ENCODE measurements around the gene TRAPPC12.
A peak's percentile ranks its signal among the peaks of the same experiment; 100 is the strongest.

The TRAPPC12 gene

DNA sequence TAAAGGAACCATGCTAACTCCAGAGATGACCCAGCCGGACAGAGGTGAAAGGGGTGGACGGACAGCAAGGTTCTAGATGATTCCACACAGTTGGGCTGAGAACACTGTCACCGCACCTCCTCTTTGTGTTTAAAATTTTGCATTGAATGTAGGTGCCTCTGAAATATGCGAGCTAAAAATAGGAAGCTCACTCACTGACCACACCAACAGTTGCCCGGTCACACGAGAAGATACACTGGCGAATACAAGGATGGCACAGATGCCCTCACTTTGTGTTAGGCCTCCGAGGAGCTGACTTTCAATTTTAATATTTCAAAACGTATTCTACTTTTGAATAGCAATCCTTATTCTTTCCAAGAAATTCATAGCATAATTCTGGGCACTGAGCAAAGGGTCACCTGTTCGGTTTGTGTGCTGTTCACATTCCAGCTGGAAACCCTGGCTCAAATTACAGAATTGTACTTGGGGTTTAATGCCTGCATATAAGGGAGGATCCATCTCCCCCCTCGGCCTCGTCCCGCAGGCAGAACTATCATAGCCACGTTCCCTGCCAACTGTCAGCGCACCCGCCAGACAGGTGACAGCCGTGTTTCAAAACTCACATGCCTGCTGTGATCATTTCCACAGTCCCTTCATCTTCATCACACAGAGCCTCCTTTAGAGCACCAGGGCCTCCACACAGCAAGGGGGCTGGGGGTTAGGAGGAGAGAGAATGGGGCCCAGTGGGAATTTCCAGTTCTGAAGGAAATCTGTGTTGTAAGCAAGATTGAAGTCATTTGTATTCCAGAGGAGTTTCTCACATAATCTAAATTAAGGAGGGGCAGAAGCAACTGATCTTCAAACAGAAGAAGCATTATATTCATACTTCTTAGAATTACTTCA is 91.6 kb downstream of the TRAPPC12 start:
- Mint-ChIP-seq H3K27me3 (no peaks in the 10 kb centered on the region), H3K4me1 (no peaks in the 10 kb centered on the region), H3K9me3 (no peaks in the 10 kb centered on the region), H3K4me3 (no peak overlapping the region), H3K27ac (no peak overlapping the region)
- no peak for ATAC-seq
- no peak for DNase-seq

DNA sequence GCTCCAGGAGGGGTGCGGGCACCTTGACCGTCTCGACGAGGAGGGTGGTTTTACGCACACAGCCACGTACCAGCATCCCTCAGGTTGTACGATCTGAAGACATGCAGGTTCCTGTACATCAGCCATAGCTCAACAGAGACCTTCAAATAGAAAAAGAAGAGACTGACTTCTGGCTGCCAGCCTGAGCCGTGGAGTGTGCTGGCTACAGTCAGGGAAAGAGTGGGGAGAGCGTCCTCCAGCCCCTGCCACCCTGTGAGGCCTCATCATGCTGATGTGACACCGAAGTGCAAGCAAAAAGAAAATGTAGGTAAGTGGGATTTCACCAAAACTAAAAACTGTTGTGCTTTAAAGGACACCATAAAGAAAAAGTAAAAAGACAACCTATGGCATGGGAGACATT is 92.8 kb downstream of the TRAPPC12 start:
- ATAC-seq (no peak), DNase-seq (no peak)
- Mint-ChIP-seq H3K27ac (peak overlapping the region in 1 of 2 donors; percentile 72), H3K4me1 (no peaks in the 10 kb centered on the region), H3K27me3 (no peaks in the 10 kb centered on the region), H3K4me3 (no peak overlapping the region), H3K9me3 (no peaks in the 10 kb centered on the region)

DNA sequence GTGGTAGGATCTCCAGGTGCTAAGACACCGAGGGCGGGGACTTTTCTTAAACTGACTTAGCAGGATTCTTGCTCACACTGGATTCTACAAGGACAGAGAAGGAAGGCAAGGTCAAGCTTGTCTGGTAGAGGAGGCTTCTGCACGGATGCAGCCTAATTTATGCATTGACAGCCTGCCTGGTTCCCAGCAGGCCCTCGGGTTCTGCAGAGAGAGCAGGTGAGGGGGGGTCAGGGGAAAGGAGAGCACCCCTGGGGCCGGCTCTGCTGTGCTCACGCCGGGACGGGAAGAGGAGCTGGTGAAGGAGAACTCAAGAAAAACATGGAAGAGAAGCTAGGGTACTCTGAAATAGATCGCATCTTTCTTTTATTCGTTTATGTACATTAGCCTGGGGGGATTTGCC is 93.5 kb downstream of the TRAPPC12 start:
- Mint-ChIP-seq H3K4me3 (no peak overlapping the region), H3K4me1 (no peaks in the 10 kb centered on the region), H3K27me3 (no peaks in the 10 kb centered on the region)

DNA sequence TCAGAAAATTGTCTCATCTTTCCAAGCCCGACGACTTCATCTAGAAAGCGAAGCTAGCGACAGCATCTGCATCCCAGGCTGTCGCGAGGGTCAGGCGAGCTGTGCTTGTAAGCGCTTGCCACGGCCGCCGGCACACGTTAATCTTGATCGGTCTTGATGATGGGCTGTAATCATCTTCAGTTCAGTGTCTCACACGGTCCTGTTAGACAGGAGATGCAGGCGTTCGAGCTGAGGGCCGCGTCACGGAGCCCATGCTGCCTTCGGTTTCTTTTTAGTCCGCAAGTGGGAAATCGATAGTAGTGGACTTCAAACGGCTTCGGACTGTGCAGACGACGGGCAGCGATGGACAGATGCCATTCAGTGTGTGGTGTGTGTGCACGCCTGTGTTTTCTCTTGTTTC is 96.3 kb downstream of the TRAPPC12 start:
- ATAC-seq, result no peak
- peaks cover 11% of the 10 kb centered on the region for H3K4me1 Mint-ChIP-seq
- H3K27ac Mint-ChIP-seq, result no peak overlapping the region
- no peaks in the 10 kb centered on the region for H3K27me3 Mint-ChIP-seq
- no peaks in the 10 kb centered on the region for H3K9me3 Mint-ChIP-seq
- no peak for DNase-seq
- no peak overlapping the region for H3K4me3 Mint-ChIP-seq

More for the DNA sequence above, 93.5 kb downstream of the TRAPPC12 start:
- Mint-ChIP-seq H3K9me3 (no peaks in the 10 kb centered on the region), H3K27ac (peak overlapping the region in 1 of 2 donors; percentile 89)
- ATAC-seq (no peak), DNase-seq (no peak)

DNA sequence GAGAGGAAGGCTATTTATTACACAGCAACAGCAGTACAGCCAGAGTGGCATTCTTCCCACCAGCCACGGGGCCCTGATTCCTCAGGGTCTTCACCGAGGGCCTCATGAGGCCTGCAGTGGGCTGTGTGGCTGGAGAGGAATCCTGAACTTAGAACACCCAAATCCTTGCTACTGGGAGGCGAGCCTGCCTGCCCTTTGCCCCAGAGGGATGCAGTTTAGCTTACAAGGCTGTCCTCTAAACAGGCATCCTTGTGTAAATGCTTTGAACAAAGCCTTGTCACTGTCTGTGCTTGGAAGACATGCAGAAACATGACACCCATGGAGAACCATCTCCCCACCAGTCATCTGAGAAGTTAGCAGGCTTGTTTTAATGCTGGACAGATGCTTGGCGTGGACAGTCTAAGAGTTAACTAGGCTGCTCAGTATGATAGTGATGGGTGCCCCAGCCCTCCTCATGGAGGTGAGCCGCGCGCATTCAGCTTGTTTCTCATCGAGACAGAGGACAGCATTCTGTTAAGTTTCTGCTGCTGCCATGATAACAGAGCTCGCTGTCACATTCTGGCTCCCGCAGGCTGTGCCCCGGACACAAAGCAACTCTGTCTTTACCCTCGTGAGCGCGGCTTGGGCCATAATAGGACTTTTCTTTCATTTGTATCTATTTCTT is 97.0 kb downstream of the TRAPPC12 start:
- no peaks in the 10 kb centered on the region for H3K27me3 Mint-ChIP-seq
- no peak overlapping the region for H3K27ac Mint-ChIP-seq
- peaks cover 11% of the 10 kb centered on the region for H3K4me1 Mint-ChIP-seq
- no peak for ATAC-seq
- no peak overlapping the region for H3K4me3 Mint-ChIP-seq
- no peak for DNase-seq
- H3K9me3 Mint-ChIP-seq, result no peaks in the 10 kb centered on the region

DNA sequence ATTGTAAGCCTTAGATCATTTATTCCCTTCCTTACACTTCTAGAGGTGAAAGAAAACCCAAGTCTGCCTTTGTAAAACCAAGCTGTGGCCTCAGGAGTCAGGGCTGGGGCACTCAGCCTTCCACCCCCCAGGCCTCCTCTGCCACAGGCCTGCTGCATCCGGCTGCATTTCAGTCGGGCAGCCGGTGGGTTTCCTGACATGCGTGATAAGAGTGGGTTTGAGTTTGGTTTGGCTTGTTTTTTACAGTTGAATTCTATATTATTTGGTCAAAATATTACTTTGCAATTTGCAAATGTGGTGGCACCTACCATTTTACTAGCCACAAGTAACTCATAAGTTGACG is 97.5 kb downstream of the TRAPPC12 start:
- H3K9me3 Mint-ChIP-seq, result no peaks in the 10 kb centered on the region
- H3K4me3 Mint-ChIP-seq, result no peak overlapping the region
- no peak for DNase-seq
- peaks cover 11% of the 10 kb centered on the region for H3K4me1 Mint-ChIP-seq
- H3K27me3 Mint-ChIP-seq, result no peaks in the 10 kb centered on the region
- no peak for ATAC-seq
- no peak overlapping the region for H3K27ac Mint-ChIP-seq

DNA sequence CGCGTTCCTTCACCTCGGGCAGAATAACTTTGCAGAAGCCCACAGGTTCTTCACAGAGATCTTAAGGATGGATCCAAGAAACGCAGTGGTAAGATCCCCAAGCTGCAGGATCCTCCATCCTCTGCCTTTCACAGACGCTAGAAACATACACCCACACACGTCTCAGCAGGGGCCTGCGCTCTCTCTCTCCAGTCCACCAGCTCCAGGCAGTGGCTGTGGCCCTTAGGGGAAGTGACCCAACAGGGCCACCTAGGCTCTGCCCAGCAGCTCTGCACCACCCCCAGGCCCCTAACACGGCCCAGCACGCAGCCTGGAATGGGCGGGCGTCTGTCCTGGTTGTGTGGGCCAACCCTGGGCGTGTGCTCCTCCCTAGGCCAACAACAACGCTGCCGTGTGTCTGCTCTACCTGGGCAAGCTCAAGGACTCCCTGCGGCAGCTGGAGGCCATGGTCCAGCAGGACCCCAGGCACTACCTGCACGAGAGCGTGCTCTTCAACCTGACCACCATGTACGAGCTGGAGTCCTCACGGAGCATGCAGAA is 99.4 kb downstream of the TRAPPC12 start:
- peaks cover 11% of the 10 kb centered on the region for H3K4me1 Mint-ChIP-seq
- H3K27ac Mint-ChIP-seq, result peak overlapping the region in 1 of 2 donors; percentile 52
- no peak overlapping the region for H3K4me3 Mint-ChIP-seq
- no peaks in the 10 kb centered on the region for H3K27me3 Mint-ChIP-seq
- H3K9me3 Mint-ChIP-seq, result no peaks in the 10 kb centered on the region
- ATAC-seq, result no peak
- DNase-seq, result no peak

DNA sequence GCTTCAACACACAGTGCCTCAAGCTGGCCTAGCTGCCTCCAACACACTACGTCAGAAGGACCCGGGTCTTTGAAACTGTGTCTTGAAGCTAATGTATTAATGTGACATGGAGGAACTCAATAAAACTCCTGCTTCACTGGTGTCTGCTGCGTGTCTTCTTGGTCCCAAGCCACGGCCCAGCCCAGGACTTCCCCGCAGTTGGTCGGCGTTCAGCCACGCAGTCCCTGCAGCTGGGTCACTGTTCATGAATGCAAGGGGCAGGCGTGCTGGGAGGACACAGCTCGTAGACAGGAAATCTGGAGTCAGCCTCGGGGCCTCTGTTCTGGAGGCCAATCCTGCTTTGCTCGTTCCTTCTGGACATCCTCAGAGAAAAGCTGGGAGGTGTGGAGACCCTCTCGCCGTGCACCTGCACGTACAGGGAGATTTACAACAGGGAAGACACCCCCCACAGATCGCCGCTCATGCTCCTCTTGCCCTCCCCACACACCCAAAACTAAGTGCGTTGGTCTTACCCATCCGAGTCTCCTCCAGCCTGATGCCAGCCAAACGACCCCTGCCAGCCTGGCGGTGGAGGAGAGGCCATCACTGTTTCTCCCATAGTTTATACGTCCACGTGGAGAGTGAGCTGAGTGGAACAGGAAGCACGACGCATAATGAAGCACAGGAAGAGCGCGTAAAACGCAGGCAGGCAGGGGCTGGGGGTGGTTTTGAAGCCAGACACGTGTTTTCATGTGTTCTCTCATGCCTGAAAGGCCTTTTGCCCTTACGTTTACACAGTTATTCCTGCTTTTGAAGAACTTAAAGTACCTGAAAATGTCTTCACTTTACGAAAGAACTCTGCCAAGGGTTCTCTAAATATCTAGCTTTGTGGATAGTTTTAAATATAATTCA is 100.2 kb downstream of the TRAPPC12 start:
- no peaks in the 10 kb centered on the region for H3K27me3 Mint-ChIP-seq
- peaks cover 11% of the 10 kb centered on the region for H3K4me1 Mint-ChIP-seq
- ATAC-seq, result no peak
- H3K4me3 Mint-ChIP-seq, result no peak overlapping the region
- H3K27ac Mint-ChIP-seq, result peak overlapping the region; percentile 65 to 86
- H3K9me3 Mint-ChIP-seq, result no peaks in the 10 kb centered on the region
- no peak for DNase-seq

DNA sequence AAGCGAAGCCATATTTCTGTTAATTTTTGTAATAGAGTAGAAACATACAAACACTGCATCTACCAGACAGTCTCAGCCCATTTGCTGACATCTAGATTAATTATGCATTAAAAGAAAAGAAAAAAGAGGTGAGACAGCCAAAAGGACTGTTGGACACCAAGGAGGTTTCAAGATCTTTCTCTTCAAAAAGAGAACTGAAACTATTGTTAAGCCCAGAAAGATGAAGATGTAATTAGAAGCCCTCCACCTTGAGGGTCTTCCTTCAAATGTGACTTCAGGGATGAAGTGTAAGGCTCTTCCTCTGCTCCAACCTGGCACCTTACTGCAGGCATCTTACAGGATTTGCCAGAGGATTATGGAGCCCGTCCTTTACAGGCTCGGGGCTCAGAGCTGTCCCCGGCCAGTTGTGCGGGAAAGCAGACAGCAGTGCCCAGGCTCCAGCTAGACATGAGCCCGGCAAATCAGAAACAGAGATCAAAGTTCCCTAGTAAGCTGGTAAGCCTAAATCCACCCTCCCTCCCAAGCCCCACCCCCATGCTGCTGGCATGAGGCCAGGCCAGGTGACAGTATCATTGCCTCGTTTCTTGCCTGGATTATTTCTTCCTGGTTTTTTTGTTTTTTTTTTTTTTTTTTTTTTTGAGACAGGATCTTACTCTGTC is 101.0 kb downstream of the TRAPPC12 start:
- Mint-ChIP-seq H3K4me1 (peaks cover 11% of the 10 kb centered on the region), H3K27me3 (no peaks in the 10 kb centered on the region), H3K4me3 (no peak overlapping the region), H3K9me3 (no peaks in the 10 kb centered on the region), H3K27ac (peak overlapping the region in 1 of 2 donors; percentile 86)
- DNase-seq, result no peak
- ATAC-seq, result no peak

DNA sequence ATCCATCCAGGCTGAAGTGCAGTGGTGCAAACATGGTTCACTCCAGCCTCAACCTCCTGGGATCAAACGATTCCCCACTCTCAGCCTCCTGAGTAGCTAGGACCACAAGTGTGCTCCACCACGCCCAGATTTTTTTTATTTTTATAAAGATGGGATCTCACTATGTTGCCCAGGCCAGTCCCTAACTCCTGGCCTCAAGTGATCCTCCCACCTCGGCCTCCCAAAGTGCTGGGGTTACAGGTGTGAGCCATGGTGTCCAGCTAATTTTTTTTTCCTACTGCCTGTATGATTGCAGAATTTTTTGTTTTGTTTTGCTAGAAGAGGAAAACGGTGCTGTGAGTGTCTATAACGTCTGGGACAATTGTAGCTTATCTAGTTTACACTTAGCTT is 101.5 kb downstream of the TRAPPC12 start:
- no peaks in the 10 kb centered on the region for H3K9me3 Mint-ChIP-seq
- peak overlapping the region in 1 of 2 donors; percentile 54 for H3K27ac Mint-ChIP-seq
- H3K4me3 Mint-ChIP-seq, result no peak overlapping the region
- H3K27me3 Mint-ChIP-seq, result no peaks in the 10 kb centered on the region
- ATAC-seq, result no peak
- peaks cover 11% of the 10 kb centered on the region for H3K4me1 Mint-ChIP-seq
- no peak for DNase-seq

DNA sequence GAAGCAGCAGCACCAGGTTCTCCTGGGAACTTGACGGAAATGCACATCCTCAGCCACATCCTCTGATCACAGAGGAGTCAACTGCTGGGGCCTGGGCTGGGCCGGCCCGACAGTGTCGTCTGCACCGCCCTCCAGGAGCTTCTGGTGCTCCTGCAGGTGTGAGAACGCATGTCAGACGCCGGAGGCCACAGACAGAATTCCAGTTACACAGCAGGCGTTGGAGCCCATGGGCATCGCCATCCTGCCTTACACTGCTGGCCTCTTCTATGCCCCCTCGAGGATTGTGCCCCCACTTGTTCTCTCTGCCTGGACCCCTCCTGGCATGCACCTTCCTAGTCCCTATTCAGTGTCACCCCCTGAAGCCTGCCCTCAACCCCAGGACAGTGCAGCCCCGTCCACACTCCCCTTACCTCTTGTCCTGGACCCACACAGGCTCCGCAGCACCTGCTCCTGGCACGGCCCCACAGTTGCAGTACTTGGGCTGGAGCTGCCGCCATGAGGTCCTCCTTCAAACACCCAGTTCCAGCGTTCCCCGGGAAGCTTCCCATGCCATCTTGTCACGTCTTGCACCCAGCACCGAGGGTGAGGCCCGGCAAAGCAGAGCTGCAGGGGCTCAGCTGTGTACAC is 102.4 kb downstream of the TRAPPC12 start:
- peaks cover 11% of the 10 kb centered on the region for H3K4me1 Mint-ChIP-seq
- H3K27ac Mint-ChIP-seq, result peak overlapping the region in 1 of 2 donors; percentile 60
- peak; percentile 3 for ATAC-seq
- H3K27me3 Mint-ChIP-seq, result no peaks in the 10 kb centered on the region
- H3K9me3 Mint-ChIP-seq, result no peaks in the 10 kb centered on the region
- no peak overlapping the region for H3K4me3 Mint-ChIP-seq
- DNase-seq, result no peak

DNA sequence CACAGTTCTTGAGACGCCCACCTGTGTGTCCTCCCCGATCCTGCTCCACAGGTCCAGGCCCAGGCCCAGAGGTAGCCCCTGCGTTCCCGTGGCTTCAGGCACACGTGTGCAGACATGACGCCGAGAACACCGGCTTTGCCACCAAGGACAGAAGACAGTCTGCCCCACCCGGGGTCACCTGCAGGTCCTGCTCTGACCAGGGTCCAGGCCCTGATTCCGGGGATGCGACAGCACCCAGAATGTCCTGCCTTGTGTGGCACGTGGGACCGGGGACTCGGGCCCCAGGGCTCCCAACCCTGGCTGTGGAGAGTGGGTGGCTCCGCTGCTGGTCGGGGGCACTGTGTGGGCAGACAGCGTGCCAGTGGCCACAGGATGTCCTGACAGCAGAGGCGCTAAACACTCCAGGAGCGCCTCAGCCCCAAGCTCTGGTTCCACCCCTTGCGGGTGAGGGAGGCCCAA is 102.9 kb downstream of the TRAPPC12 start:
- no peaks in the 10 kb centered on the region for H3K9me3 Mint-ChIP-seq
- H3K27ac Mint-ChIP-seq, result no peak overlapping the region
- peaks cover 11% of the 10 kb centered on the region for H3K4me1 Mint-ChIP-seq
- ATAC-seq (peak; percentile 28), DNase-seq (no peak)
- no peaks in the 10 kb centered on the region for H3K27me3 Mint-ChIP-seq
- H3K4me3 Mint-ChIP-seq, result no peak overlapping the region

DNA sequence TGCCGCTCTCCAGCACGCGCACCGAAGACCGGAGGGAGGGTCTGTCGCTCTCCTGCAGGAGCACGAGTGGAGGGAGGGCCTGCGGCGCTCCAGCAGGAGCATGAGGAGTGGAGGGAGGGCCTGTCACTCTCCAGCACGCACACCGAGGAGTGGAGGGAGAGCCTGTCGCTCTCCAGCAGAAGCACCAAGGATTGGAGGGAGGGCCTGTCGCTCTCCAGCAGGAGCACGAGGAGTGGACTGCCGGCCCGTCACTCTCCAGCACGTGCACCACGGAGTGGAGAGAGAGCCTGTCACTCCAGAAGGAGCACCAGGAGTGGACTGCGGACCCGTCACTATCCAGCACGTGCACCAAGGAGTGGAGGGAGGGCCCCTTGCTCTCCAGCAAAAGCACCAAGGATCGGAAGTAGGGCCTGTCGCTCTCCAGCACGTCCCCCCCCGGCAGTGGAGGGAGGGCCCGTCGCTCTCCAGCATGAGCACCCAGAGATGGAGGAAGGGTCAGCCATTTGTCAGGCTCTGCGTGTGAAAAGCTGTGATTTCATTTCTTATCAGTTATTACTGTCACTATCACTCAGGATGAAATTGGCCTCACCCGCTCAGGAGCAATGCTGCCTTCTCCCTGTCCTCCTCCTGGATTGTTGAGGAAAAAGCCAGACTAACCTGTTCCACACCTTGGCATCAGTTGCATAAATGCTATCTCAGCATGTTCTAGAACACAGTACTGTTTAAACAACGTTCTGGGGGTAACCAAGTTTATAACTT is 103.9 kb downstream of the TRAPPC12 start:
- Mint-ChIP-seq H3K4me3 (no peak overlapping the region), H3K27me3 (no peaks in the 10 kb centered on the region), H3K9me3 (no peaks in the 10 kb centered on the region), H3K27ac (no peak overlapping the region), H3K4me1 (peaks cover 11% of the 10 kb centered on the region)
- no peak for ATAC-seq
- DNase-seq, result no peak

Measured in stimulated activated naive CD8-positive, alpha-beta T cell treated with anti-CD3 and anti-CD28 coated beads, Interleukin-15, amount 100 ng/mL, for 72 hours (primary cell).